NB4 (cell line): ENCODE data around the gene ARL4A.

ENCODE experiments used
- CTCF ChIP-seq: IDR thresholded peaks from one replicate; pipeline ENCODE4 v1.5.1; 2012; ENCODE audit warnings: low read depth, low read length
- MAX ChIP-seq: IDR thresholded peaks from 2 replicates; pipeline ENCODE4 v1.6.1; 2011; ENCODE audit warnings: low read depth, low read length
- MYC ChIP-seq: IDR thresholded peaks from 2 replicates; pipeline ENCODE4 v1.6.1; 2011; ENCODE audit warnings: low read depth, low read length
- POLR2A ChIP-seq: IDR thresholded peaks from 2 replicates; pipeline ENCODE4 v1.6.1; 2011; ENCODE audit warnings: mild to moderate bottlenecking; ENCODE audit not compliant: insufficient read length; ENCODE audit errors: extremely low read depth

- TF ChIP-seq CTCF (no peak), MYC (no peak), POLR2A (no peak), MAX (no peak)
Measured at GRCh38 chr7:12722136-12722535, 34.7 kb downstream of the ARL4A start.
